ENCODE measurements around the gene ARHGAP25.

- TF ChIP-seq, protein P1, sequence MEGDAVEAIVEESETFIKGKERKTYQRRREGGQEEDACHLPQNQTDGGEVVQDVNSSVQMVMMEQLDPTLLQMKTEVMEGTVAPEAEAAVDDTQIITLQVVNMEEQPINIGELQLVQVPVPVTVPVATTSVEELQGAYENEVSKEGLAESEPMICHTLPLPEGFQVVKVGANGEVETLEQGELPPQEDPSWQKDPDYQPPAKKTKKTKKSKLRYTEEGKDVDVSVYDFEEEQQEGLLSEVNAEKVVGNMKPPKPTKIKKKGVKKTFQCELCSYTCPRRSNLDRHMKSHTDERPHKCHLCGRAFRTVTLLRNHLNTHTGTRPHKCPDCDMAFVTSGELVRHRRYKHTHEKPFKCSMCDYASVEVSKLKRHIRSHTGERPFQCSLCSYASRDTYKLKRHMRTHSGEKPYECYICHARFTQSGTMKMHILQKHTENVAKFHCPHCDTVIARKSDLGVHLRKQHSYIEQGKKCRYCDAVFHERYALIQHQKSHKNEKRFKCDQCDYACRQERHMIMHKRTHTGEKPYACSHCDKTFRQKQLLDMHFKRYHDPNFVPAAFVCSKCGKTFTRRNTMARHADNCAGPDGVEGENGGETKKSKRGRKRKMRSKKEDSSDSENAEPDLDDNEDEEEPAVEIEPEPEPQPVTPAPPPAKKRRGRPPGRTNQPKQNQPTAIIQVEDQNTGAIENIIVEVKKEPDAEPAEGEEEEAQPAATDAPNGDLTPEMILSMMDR (optimal IDR thresholded peaks at IDR 0.05 in 1 of 3, IDR thresholded peaks at IDR 0.05 in 1 of 3, conservative IDR thresholded peaks at IDR 0.05 in 1 of 3; ENCODE audit: extremely low read depth in 1 of 3, insufficient read depth in 2 of 3, low read length in 3 of 3) = no peak
- no peak for TF ChIP-seq EZH2 (IDR thresholded peaks at IDR 0.05; ENCODE audit: low read length)
Observed at GRCh38 chr2:68762665-68763064, 28.1 kb downstream of the ARHGAP25 start.

All from keratinocyte (primary cell).